Measurements from ENCODE around the gene ATP5PD. TPM values are rescaled to one million over a fixed set of nuclear protein-coding genes. Genes with fewer than 3 reads are reported as not detected.

The ATP5PD gene
- total and polyA plus RNA-seq, 2 of the 13 experiments (the other 11 are each of a cell fraction or from before 2014, with no cell fraction given) = 158 to 428 TPM

GRCh38 chr17:75087558-75088453, 41.0 kb upstream of the ATP5PD start, which contains the start of gene SLC16A5 (continued):
- TF ChIP-seq ZMYM2 (CRISPR knock-in tag; IDR thresholded peaks at IDR 0.05) = no peak
- TF ChIP-seq ZFP41 (CRISPR knock-in tag; IDR thresholded peaks at IDR 0.05; ENCODE audit: borderline replicate concordance) = no peak
- no peak for TF ChIP-seq ZNF207 (IDR thresholded peaks at IDR 0.05; ENCODE audit: borderline replicate concordance)
- TF ChIP-seq ZFP62 (CRISPR knock-in tag; IDR thresholded peaks at IDR 0.05) = no peak
- TF ChIP-seq ZNF772 (CRISPR knock-in tag; IDR thresholded peaks at IDR 0.05) = no peak
- no peak for TF ChIP-seq TBX3 (IDR thresholded peaks at IDR 0.05; ENCODE audit: borderline replicate concordance)
- 0 out of 2 replicates have a peak, but pooled peaks have one; percentile 20 for TF ChIP-seq AHDC1 (CRISPR knock-in tag; IDR thresholded peaks at IDR 0.05; ENCODE audit: borderline replicate concordance)
- TF ChIP-seq ZBTB8A (CRISPR knock-in tag; IDR thresholded peaks at IDR 0.05; ENCODE audit: borderline replicate concordance, low read depth) = no peak
- TF ChIP-seq ZNF781 (CRISPR knock-in tag; IDR thresholded peaks at IDR 0.05; ENCODE audit: borderline replicate concordance, not compliant biosample characterization) = no peak
- peak; percentile 32; the same call in 1 of the 2 replicates for TF ChIP-seq HNF4A (CRISPR knock-in tag; IDR thresholded peaks at IDR 0.05)
- TF ChIP-seq ELF4 (CRISPR knock-in tag; IDR thresholded peaks at IDR 0.05; ENCODE audit: borderline replicate concordance) = 0 out of 2 replicates have a peak, but pooled peaks have one; percentile 66
- no peak for TF ChIP-seq ZSCAN9 (CRISPR knock-in tag; IDR thresholded peaks at IDR 0.05; ENCODE audit: borderline replicate concordance)
- no peak for TF ChIP-seq ZNF564 (CRISPR knock-in tag; IDR thresholded peaks at IDR 0.05)
- TF ChIP-seq ZNF276 (CRISPR knock-in tag; IDR thresholded peaks at IDR 0.05; ENCODE audit: low read depth) = 0 out of 2 replicates have a peak, but pooled peaks have one; percentile 5
- no peak for TF ChIP-seq ZNF572 (CRISPR knock-in tag; IDR thresholded peaks at IDR 0.05)
- TF ChIP-seq ZNF629 (CRISPR knock-in tag; conservative IDR thresholded peaks at IDR 0.05) = no peak
- 0 out of 2 replicates have a peak, but pooled peaks have one; percentile 39 for TF ChIP-seq PHF20 (CRISPR knock-in tag; IDR thresholded peaks at IDR 0.05)
- TF ChIP-seq CREB1 (IDR thresholded peaks at IDR 0.05) = no peak
- no peak for TF ChIP-seq CREB1 (CRISPR knock-in tag; IDR thresholded peaks at IDR 0.05)
- no peak for TF ChIP-seq MIXL1 (CRISPR knock-in tag; IDR thresholded peaks at IDR 0.05)
- TF ChIP-seq ZFP90 (CRISPR knock-in tag; IDR thresholded peaks at IDR 0.05; ENCODE audit: borderline replicate concordance) = no peak
- no peak for TF ChIP-seq ZNF251 (CRISPR knock-in tag; IDR thresholded peaks at IDR 0.05)
